AG09309 (cell line): ENCODE data around the gene RAB3C.

Experiments
- DNase-seq: peaks from one replicate; pipeline ENCODE4 v3.0.0-alpha.2; 2010; ENCODE audit warnings: low read depth
- H3K4me3 ChIP-seq: 2 replicates; pipeline ENCODE4 v1.5.1; 2011; ENCODE audit warnings: mild to moderate bottlenecking, low read depth, low read length, moderate library complexity; ENCODE audit not compliant: control insufficient read depth
- TF ChIP-seq, protein P1 (sequence below): IDR thresholded peaks from 2 replicates; pipeline ENCODE4 v1.5.1; 2011; ENCODE audit warnings: mild to moderate bottlenecking, low read depth, low read length, inconsistent platforms; ENCODE audit not compliant: insufficient read depth, control insufficient read depth; ENCODE audit errors: missing control alignments

The RAB3C gene

DNA sequence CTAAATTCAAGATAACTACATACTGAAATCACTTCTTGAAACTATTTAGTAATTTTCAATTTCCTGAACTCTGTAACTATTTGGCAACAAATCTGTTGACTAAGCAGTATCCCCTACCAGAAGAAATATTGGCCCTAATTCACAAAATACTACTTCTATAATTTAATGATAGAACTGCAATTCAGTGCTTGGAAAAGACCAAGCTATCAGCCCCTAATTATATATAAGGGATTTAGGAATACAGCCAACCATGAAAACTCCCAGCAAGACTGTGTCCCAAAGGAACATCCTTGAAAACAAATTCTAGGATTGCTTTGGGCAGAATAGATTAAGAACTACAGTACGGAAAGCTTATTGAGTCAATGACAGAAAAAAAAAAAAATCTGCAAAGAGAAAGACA, 169.2 kb downstream of the RAB3C start:
- TF ChIP-seq, protein P1, sequence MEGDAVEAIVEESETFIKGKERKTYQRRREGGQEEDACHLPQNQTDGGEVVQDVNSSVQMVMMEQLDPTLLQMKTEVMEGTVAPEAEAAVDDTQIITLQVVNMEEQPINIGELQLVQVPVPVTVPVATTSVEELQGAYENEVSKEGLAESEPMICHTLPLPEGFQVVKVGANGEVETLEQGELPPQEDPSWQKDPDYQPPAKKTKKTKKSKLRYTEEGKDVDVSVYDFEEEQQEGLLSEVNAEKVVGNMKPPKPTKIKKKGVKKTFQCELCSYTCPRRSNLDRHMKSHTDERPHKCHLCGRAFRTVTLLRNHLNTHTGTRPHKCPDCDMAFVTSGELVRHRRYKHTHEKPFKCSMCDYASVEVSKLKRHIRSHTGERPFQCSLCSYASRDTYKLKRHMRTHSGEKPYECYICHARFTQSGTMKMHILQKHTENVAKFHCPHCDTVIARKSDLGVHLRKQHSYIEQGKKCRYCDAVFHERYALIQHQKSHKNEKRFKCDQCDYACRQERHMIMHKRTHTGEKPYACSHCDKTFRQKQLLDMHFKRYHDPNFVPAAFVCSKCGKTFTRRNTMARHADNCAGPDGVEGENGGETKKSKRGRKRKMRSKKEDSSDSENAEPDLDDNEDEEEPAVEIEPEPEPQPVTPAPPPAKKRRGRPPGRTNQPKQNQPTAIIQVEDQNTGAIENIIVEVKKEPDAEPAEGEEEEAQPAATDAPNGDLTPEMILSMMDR: no peak
- no peak overlapping the region for H3K4me3 ChIP-seq
- DNase-seq: no peak

DNA sequence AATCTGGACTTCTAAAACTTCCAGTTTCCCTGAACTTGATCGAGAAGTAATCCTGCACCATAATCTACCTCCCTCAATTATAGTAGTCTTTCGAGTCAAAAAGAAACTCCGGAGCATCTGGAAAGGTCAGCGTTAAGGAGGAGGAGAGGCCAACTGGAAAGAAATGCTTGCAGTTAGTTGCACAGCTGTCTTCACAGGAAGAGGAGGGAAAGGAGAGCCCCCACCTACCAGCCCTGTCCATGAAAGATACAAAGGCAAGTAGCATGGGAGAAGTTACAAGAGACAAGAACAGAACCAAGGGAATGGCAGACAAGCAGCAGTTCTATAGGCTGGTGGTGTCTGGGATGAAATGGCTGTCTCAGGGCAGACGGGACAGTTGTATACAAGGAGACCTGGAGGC, 170.6 kb downstream of the RAB3C start:
- H3K4me3 ChIP-seq: no peak overlapping the region
- TF ChIP-seq, protein P1: no peak
- DNase-seq: no peak

DNA sequence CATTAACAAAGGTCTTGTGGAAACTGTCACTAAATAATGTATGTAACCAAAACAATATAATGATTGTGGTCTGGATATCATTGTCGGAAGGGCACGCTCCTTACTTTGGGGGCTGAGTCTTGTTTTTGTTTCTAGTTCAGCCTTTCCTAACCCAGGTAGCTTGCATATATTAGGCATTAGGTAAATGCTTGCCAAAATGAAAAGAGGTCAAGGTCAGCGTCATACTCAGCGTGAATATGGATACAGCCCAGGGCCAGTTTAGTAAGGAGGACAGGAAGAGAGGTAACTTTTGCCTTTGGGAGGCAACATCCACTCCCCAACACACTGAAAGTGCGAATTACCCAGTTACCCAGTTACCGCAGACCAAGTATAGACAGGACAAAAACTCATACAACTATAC, 171.4 kb downstream of the RAB3C start:
- TF ChIP-seq, protein P1: no peak
- no peak for DNase-seq
- no peak overlapping the region for H3K4me3 ChIP-seq

DNA sequence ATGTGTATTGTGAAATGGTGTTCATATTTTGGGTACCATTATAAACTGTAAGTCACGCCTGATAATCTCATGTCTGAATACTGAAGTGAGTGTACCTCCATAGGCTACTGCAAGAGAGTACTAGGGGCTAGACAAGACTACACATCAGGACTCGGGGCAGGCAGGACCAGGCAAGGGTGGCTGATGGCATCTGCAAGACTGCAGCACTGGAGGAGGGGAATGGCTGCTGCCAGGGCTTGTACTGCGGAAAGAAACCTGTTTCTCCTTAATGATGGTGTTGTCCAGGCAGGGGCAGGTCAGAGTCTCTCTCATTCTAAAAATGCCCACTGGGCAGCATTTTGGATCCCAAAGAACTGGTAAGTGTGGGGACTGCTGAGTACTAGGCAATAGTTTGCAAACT, 172.5 kb downstream of the RAB3C start:
- TF ChIP-seq, protein P1: no peak
- no peak overlapping the region for H3K4me3 ChIP-seq
- DNase-seq: no peak

DNA sequence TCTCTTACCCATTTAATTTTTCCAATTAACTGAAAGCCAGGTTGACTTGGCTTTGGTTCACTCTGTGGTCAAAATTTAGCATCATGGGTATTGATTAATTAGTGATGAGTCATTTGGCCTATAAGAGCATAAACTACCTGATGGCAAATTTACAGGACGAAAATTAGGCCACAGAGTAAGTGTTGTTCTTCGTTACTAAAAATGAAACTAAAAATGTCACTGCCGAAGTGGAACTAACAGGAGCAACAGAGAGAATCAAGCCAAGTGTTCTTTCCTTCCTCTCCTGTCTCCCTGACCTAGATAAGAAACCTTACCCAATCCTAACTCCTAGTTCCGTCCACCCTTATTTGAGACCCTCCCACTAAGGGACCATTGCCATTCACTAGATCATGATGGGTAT, 176.9 kb downstream of the RAB3C start:
- no peak for DNase-seq
- no peak overlapping the region for H3K4me3 ChIP-seq
- TF ChIP-seq, protein P1: no peak

DNA sequence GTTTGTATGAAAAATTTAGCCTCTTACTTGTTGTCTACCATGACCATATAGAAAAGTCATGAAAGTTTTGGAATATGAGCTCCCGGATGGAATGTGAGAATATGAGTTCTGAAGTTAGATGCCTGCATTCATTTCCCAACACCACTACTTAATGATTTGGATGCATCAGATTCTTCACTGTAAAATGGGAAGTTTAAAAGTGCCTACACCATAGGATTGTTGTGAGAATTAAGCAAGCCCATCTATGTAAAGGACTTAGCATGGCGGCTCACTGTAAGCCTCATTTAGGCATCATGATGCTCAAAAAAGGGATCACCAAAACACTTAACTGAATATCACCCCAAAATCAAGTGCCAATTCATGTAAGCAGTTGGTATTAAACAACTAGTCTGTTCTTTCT, 177.3 kb downstream of the RAB3C start:
- no peak overlapping the region for H3K4me3 ChIP-seq
- TF ChIP-seq, protein P1: no peak
- no peak for DNase-seq

DNA sequence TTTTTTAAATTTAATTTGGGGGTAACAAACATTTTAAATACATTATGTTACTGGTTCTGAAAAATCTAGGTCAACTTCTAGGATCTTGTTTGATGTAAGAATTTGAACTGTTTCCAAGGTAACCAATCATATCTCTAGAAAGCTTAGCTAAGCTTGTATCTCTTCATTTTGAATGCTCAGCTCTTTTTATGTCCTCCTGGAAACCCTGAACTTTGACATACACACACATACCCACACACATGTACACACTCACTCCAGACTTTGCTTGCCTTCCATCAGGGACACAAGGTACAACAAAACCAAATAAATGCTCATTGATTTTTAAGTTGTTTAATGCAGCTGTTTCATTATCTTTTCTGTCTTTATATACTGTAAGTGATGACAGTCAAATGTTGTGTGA, 178.5 kb downstream of the RAB3C start:
- TF ChIP-seq, protein P1: no peak
- H3K4me3 ChIP-seq: no peak overlapping the region
- DNase-seq: no peak
